Activated CD4-positive, alpha-beta T cell treated with anti-CD3 and anti-CD28 coated beads, Interleukin-2, amount 10 ng/mL, durations not matched to agents 24 days and 14 days (primary cell): Measurements from ENCODE around the gene UBL3. TPM values are rescaled to one million over a fixed set of nuclear protein-coding genes. Genes with fewer than 3 reads are reported as not detected.

Source experiments
- DNase-seq: peaks from one replicate; pipeline ENCODE4 v3.0.0; 2022
- H3K27ac Mint-ChIP-seq: one replicate; pipeline ENCODE4 v1.8.0; 2022; ENCODE audit warnings: mild to moderate bottlenecking, mixed read lengths
- H3K27me3 Mint-ChIP-seq: one replicate; pipeline ENCODE4 v1.8.0; 2022; ENCODE audit warnings: mixed read lengths
- H3K36me3 Mint-ChIP-seq: one replicate; pipeline ENCODE4 v1.8.0; 2022; ENCODE audit warnings: low read depth, mild to moderate bottlenecking, mixed read lengths
- H3K4me1 Mint-ChIP-seq: one replicate; pipeline ENCODE4 v1.8.0; 2021; ENCODE audit warnings: mixed read lengths
- H3K4me3 Mint-ChIP-seq: one replicate; pipeline ENCODE4 v1.8.0; 2022; ENCODE audit warnings: mild to moderate bottlenecking, moderate library complexity, mixed read lengths
- H3K9me3 Mint-ChIP-seq: one replicate; pipeline ENCODE4 v1.8.0; 2021; ENCODE audit warnings: mixed read lengths
- intact Hi-C: fragments of 100-400 bp; cut with micrococcal nuclease; formaldehyde crosslinking; loops from one replicate; pipeline ENCODE4 v1.15.1; 2023
- total RNA-seq: library from RNA; stranded (reverse); gene quantifications from 2 replicates; pipeline ENCODE4 v1.2.3, GENCODE V29; 2022

Gene UBL3
- total RNA-seq, 1 donor from 2014 or later, result 10.1 TPM

- Mint-ChIP-seq H3K4me3 (peak overlapping the region; percentile 97), H3K4me1 (peaks cover 38% of the 10 kb centered on the region), H3K27ac (peak overlapping the region; percentile 90), H3K27me3 (no peaks in the 10 kb centered on the region), H3K36me3 (peaks cover 8% of the 10 kb centered on the region), H3K9me3 (peaks cover 1% of the 10 kb centered on the region)
- intact Hi-C loops, result loop anchor here (1.0 to 10.0 kb wide), 10 partner anchors 19 to 767 kb away; partner anchors contain the start of genes KATNAL1, SLC7A1 and USPL1
- DNase-seq, result peak; percentile 82
Observed at GRCh38 chr13:29849731-29850212, 645 bp downstream of the UBL3 start.

GRCh38 chr13:29849071-29849631, 1.3 kb downstream of the UBL3 start:
- Mint-ChIP-seq H3K27me3 (no peaks in the 10 kb centered on the region), H3K36me3 (peaks cover 8% of the 10 kb centered on the region), H3K4me1 (peaks cover 37% of the 10 kb centered on the region), H3K9me3 (no peaks in the 10 kb centered on the region), H3K27ac (peak overlapping the region; percentile 90), H3K4me3 (peak overlapping the region; percentile 97)
- intact Hi-C loops, result loop anchor here (2.0 to 10.0 kb wide), 6 partner anchors 18 to 768 kb away; partner anchors contain the start of gene USPL1
- peak; percentile 78 for DNase-seq

- Mint-ChIP-seq H3K27ac (peak overlapping the region; percentile 90), H3K4me1 (peaks cover 32% of the 10 kb centered on the region), H3K9me3 (no peaks in the 10 kb centered on the region), H3K27me3 (no peaks in the 10 kb centered on the region), H3K36me3 (peaks cover 8% of the 10 kb centered on the region), H3K4me3 (peak overlapping the region; percentile 90)
- peak; percentile 71 for DNase-seq
- intact Hi-C loops, result loop anchor here (1.0 to 10.0 kb wide), 5 partner anchors 75 to 200 kb away; no protein-coding TSS in a partner anchor
Observed at GRCh38 chr13:29847501-29847983, 2.9 kb downstream of the UBL3 start.

GRCh38 chr13:29846475-29847256, 3.8 kb downstream of the UBL3 start:
- peaks cover 8% of the 10 kb centered on the region for H3K36me3 Mint-ChIP-seq
- H3K4me3 Mint-ChIP-seq, result peak overlapping the region; percentile 90
- no peaks in the 10 kb centered on the region for H3K9me3 Mint-ChIP-seq
- peak; percentile 37 for DNase-seq
- intact Hi-C loops, result loop anchor here (1.0 to 10.0 kb wide), 5 partner anchors 74 to 201 kb away; no protein-coding TSS in a partner anchor
- peaks cover 31% of the 10 kb centered on the region for H3K4me1 Mint-ChIP-seq
- no peak overlapping the region for H3K27ac Mint-ChIP-seq
- no peaks in the 10 kb centered on the region for H3K27me3 Mint-ChIP-seq

- intact Hi-C loops, result loop anchor here (5.0 to 10.0 kb wide), 4 partner anchors 73 to 202 kb away; no protein-coding TSS in a partner anchor
- H3K9me3 Mint-ChIP-seq, result no peaks in the 10 kb centered on the region
- peaks cover 8% of the 10 kb centered on the region for H3K36me3 Mint-ChIP-seq
- no peaks in the 10 kb centered on the region for H3K27me3 Mint-ChIP-seq
- H3K4me1 Mint-ChIP-seq, result peaks cover 33% of the 10 kb centered on the region
- no peak overlapping the region for H3K27ac Mint-ChIP-seq
- H3K4me3 Mint-ChIP-seq, result no peak overlapping the region
- DNase-seq, result peak; percentile 13
Observed at GRCh38 chr13:29845440-29846056, 4.9 kb downstream of the UBL3 start.

GRCh38 chr13:29844441-29844840, 6.0 kb downstream of the UBL3 start:
- Mint-ChIP-seq H3K36me3 (peaks cover 6% of the 10 kb centered on the region), H3K4me3 (no peak overlapping the region), H3K27ac (no peak overlapping the region), H3K4me1 (peaks cover 31% of the 10 kb centered on the region), H3K27me3 (no peaks in the 10 kb centered on the region), H3K9me3 (no peaks in the 10 kb centered on the region)
- no peak for DNase-seq
- intact Hi-C loops, result loop anchor here (10.0 kb wide), 1 partner anchor 160 kb away; no protein-coding TSS in a partner anchor

GRCh38 chr13:29840585-29840984, 9.8 kb downstream of the UBL3 start:
- Mint-ChIP-seq H3K27me3 (no peaks in the 10 kb centered on the region), H3K4me1 (peaks cover 10% of the 10 kb centered on the region), H3K36me3 (no peaks in the 10 kb centered on the region), H3K27ac (no peak overlapping the region), H3K4me3 (no peak overlapping the region), H3K9me3 (no peaks in the 10 kb centered on the region)
- no peak for DNase-seq
- intact Hi-C loops, result loop anchor here (10.0 kb wide), 1 partner anchor 164 kb away; no protein-coding TSS in a partner anchor

GRCh38 chr13:29835280-29836061, 14.9 kb downstream of the UBL3 start:
- H3K27me3 Mint-ChIP-seq, result no peaks in the 10 kb centered on the region
- peaks cover 8% of the 10 kb centered on the region for H3K4me1 Mint-ChIP-seq
- H3K9me3 Mint-ChIP-seq, result peaks cover 4% of the 10 kb centered on the region
- no peak overlapping the region for H3K27ac Mint-ChIP-seq
- intact Hi-C loops, result no loop called here
- DNase-seq, result peak; percentile 41
- peaks cover 10% of the 10 kb centered on the region for H3K36me3 Mint-ChIP-seq
- H3K4me3 Mint-ChIP-seq, result no peak overlapping the region

- H3K36me3 Mint-ChIP-seq, result peaks cover 10% of the 10 kb centered on the region
- DNase-seq, result peak; percentile 41
- no peak overlapping the region for H3K4me3 Mint-ChIP-seq
- H3K9me3 Mint-ChIP-seq, result peaks cover 9% of the 10 kb centered on the region
- peaks cover 8% of the 10 kb centered on the region for H3K4me1 Mint-ChIP-seq
- no peaks in the 10 kb centered on the region for H3K27me3 Mint-ChIP-seq
- intact Hi-C loops, result no loop called here
- no peak overlapping the region for H3K27ac Mint-ChIP-seq
Observed at GRCh38 chr13:29832761-29833298, 17.6 kb downstream of the UBL3 start.

- Mint-ChIP-seq H3K9me3 (peaks cover 9% of the 10 kb centered on the region), H3K36me3 (peaks cover 12% of the 10 kb centered on the region), H3K27ac (no peak overlapping the region), H3K27me3 (no peaks in the 10 kb centered on the region), H3K4me1 (peaks cover 8% of the 10 kb centered on the region), H3K4me3 (no peak overlapping the region)
- intact Hi-C loops, result loop anchor here (2.0 kb wide), 1 partner anchor 19 kb away; no protein-coding TSS in a partner anchor
- DNase-seq, result peak; percentile 34
Observed at GRCh38 chr13:29830000-29830399, 20.4 kb downstream of the UBL3 start.

GRCh38 chr13:29819143-29819542, 31.3 kb downstream of the UBL3 start:
- Mint-ChIP-seq H3K4me1 (peaks cover 10% of the 10 kb centered on the region), H3K36me3 (peaks cover 1% of the 10 kb centered on the region), H3K27me3 (no peaks in the 10 kb centered on the region), H3K9me3 (no peaks in the 10 kb centered on the region), H3K4me3 (no peak overlapping the region), H3K27ac (no peak overlapping the region)
- no peak for DNase-seq
- intact Hi-C loops, result no loop called here

- no peaks in the 10 kb centered on the region for H3K9me3 Mint-ChIP-seq
- peak overlapping the region; percentile 63 for H3K27ac Mint-ChIP-seq
- H3K4me3 Mint-ChIP-seq, result peak overlapping the region; percentile 24
- DNase-seq, result no peak
- intact Hi-C loops, result no loop called here
- peaks cover 1% of the 10 kb centered on the region for H3K36me3 Mint-ChIP-seq
- no peaks in the 10 kb centered on the region for H3K27me3 Mint-ChIP-seq
- H3K4me1 Mint-ChIP-seq, result peaks cover 10% of the 10 kb centered on the region
Observed at GRCh38 chr13:29817604-29818378, 32.6 kb downstream of the UBL3 start.
